Endometrial microvascular endothelial cells (primary cell): Measurements from ENCODE around the gene YBEY. TPM values are rescaled to one million over a fixed set of nuclear protein-coding genes. Genes with fewer than 3 reads are reported as not detected.

Experiments
- total RNA-seq: library from RNA; depleted of rRNA; stranded (reverse); fragments of >200 nt; gene quantifications from one replicate; pipeline ENCODE4 v1.2.3, GENCODE V29; 2015; ENCODE audit errors: inconsistent ontology term

Gene YBEY
- total RNA-seq, 1 donor from 2014 or later = 9.0 TPM

Other genes with a start within 250 kb of the YBEY start
- gene COL6A2, start 188.2 kb upstream of the YBEY start, total RNA-seq = 11.2 TPM
- gene FTCD, start 130.8 kb upstream of the YBEY start, total RNA-seq = not detected
- 24.8 TPM for gene SPATC1L, start 101.9 kb upstream of the YBEY start, total RNA-seq
- gene LSS, start 57.6 kb upstream of the YBEY start, total RNA-seq = 57.2 TPM
- 57.1 TPM for gene MCM3AP, start 731 bp upstream of the YBEY start, total RNA-seq
- 6.7 TPM for gene C21orf58, start 37.5 kb downstream of the YBEY start, total RNA-seq
- 17.8 TPM for gene PCNT, start 37.8 kb downstream of the YBEY start, total RNA-seq
- 28.9 TPM for gene DIP2A, start 172.5 kb downstream of the YBEY start, total RNA-seq